Mucosa of stomach (tissue), 1 donor: ENCODE data around the gene FAM222A.

ENCODE experiments used
- H3K27me3 ChIP-seq: one replicate; pipeline ENCODE4 v1.7.0; 2013; ENCODE audit warnings: mild to moderate bottlenecking, low read length; ENCODE audit not compliant: control insufficient read depth, insufficient read depth
- H3K36me3 ChIP-seq: one replicate; pipeline ENCODE4 v1.7.0; 2013; ENCODE audit warnings: low read length; ENCODE audit not compliant: control insufficient read depth, insufficient read depth
- H3K4me1 ChIP-seq: one replicate; pipeline ENCODE4 v1.7.0; 2013; ENCODE audit warnings: mild to moderate bottlenecking, low read length; ENCODE audit not compliant: control insufficient read depth, insufficient read depth
- H3K4me3 ChIP-seq: one replicate; pipeline ENCODE4 v1.7.0; 2013; ENCODE audit warnings: low read length
- H3K9ac ChIP-seq: one replicate; pipeline ENCODE4 v1.7.0; 2013; ENCODE audit warnings: mild to moderate bottlenecking, low read length, moderate library complexity
- H3K9me3 ChIP-seq: one replicate; pipeline ENCODE4 v1.7.0; 2013; ENCODE audit warnings: mild to moderate bottlenecking, low read length, moderate library complexity; ENCODE audit not compliant: control insufficient read depth
- donor health status: Pancreatic carcinoma.

FAM222A gene

GRCh38 chr12:109802828-109803227 is 89.2 kb downstream of the FAM222A start:
- no peaks in the 10 kb centered on the region for H3K9me3 ChIP-seq
- no peaks in the 10 kb centered on the region for H3K36me3 ChIP-seq
- H3K4me1 ChIP-seq, result no peaks in the 10 kb centered on the region
- no peak overlapping the region for H3K9ac ChIP-seq
- H3K4me3 ChIP-seq, result no peak overlapping the region
- no peaks in the 10 kb centered on the region for H3K27me3 ChIP-seq

- H3K4me3 ChIP-seq, result no peak overlapping the region
- no peaks in the 10 kb centered on the region for H3K36me3 ChIP-seq
- no peaks in the 10 kb centered on the region for H3K9me3 ChIP-seq
- no peaks in the 10 kb centered on the region for H3K4me1 ChIP-seq
- no peak overlapping the region for H3K9ac ChIP-seq
- H3K27me3 ChIP-seq, result no peaks in the 10 kb centered on the region
Observed at GRCh38 chr12:109803678-109804077, 90.1 kb downstream of the FAM222A start.

GRCh38 chr12:109804820-109805761 is 91.5 kb downstream of the FAM222A start:
- Histone ChIP-seq H3K4me1 (no peaks in the 10 kb centered on the region), H3K9me3 (no peaks in the 10 kb centered on the region), H3K9ac (no peak overlapping the region), H3K36me3 (no peaks in the 10 kb centered on the region), H3K27me3 (no peaks in the 10 kb centered on the region), H3K4me3 (no peak overlapping the region)

GRCh38 chr12:109807954-109808643 is 94.5 kb downstream of the FAM222A start:
- Histone ChIP-seq H3K9me3 (no peaks in the 10 kb centered on the region), H3K27me3 (no peaks in the 10 kb centered on the region), H3K36me3 (no peaks in the 10 kb centered on the region), H3K4me1 (no peaks in the 10 kb centered on the region), H3K9ac (no peak overlapping the region), H3K4me3 (no peak overlapping the region)

GRCh38 chr12:109808876-109809646 is 95.4 kb downstream of the FAM222A start:
- Histone ChIP-seq H3K9ac (no peak overlapping the region), H3K4me1 (no peaks in the 10 kb centered on the region), H3K27me3 (no peaks in the 10 kb centered on the region), H3K9me3 (no peaks in the 10 kb centered on the region), H3K36me3 (no peaks in the 10 kb centered on the region), H3K4me3 (no peak overlapping the region)

GRCh38 chr12:109810954-109811623 is 97.5 kb downstream of the FAM222A start:
- H3K9ac ChIP-seq, result no peak overlapping the region

GRCh38 chr12:109811624-109811995 is 98.0 kb downstream of the FAM222A start:
- H3K36me3 ChIP-seq, result no peaks in the 10 kb centered on the region
- H3K4me1 ChIP-seq, result no peaks in the 10 kb centered on the region
- no peaks in the 10 kb centered on the region for H3K9me3 ChIP-seq
- no peak overlapping the region for H3K9ac ChIP-seq
- H3K4me3 ChIP-seq, result no peak overlapping the region
- no peaks in the 10 kb centered on the region for H3K27me3 ChIP-seq

More at GRCh38 chr12:109810954-109811623, 97.5 kb downstream of the FAM222A start:
- H3K4me1 ChIP-seq, result no peaks in the 10 kb centered on the region
- no peaks in the 10 kb centered on the region for H3K9me3 ChIP-seq
- H3K36me3 ChIP-seq, result no peaks in the 10 kb centered on the region
- H3K27me3 ChIP-seq, result no peaks in the 10 kb centered on the region
- no peak overlapping the region for H3K4me3 ChIP-seq

GRCh38 chr12:109813810-109814416 is 100.3 kb downstream of the FAM222A start:
- H3K4me3 ChIP-seq, result no peak overlapping the region
- H3K9ac ChIP-seq, result no peak overlapping the region
- no peaks in the 10 kb centered on the region for H3K36me3 ChIP-seq
- no peaks in the 10 kb centered on the region for H3K9me3 ChIP-seq
- no peaks in the 10 kb centered on the region for H3K27me3 ChIP-seq
- no peaks in the 10 kb centered on the region for H3K4me1 ChIP-seq

- Histone ChIP-seq H3K36me3 (no peaks in the 10 kb centered on the region), H3K9ac (no peak overlapping the region), H3K27me3 (no peaks in the 10 kb centered on the region), H3K4me1 (no peaks in the 10 kb centered on the region), H3K4me3 (no peak overlapping the region), H3K9me3 (no peaks in the 10 kb centered on the region)
Observed at GRCh38 chr12:109814600-109815150, 101.0 kb downstream of the FAM222A start.

GRCh38 chr12:109815225-109815624 is 101.6 kb downstream of the FAM222A start:
- Histone ChIP-seq H3K4me3 (no peak overlapping the region), H3K27me3 (no peaks in the 10 kb centered on the region), H3K36me3 (no peaks in the 10 kb centered on the region), H3K4me1 (no peaks in the 10 kb centered on the region), H3K9ac (no peak overlapping the region), H3K9me3 (no peaks in the 10 kb centered on the region)
